ENCODE data around the gene PCBP4. TPM values are rescaled to one million over a fixed set of nuclear protein-coding genes. Genes with fewer than 3 reads are reported as not detected.

PCBP4 gene
- total RNA-seq, 1 experiment from 2014 or later, result 28.7 TPM

DNA sequence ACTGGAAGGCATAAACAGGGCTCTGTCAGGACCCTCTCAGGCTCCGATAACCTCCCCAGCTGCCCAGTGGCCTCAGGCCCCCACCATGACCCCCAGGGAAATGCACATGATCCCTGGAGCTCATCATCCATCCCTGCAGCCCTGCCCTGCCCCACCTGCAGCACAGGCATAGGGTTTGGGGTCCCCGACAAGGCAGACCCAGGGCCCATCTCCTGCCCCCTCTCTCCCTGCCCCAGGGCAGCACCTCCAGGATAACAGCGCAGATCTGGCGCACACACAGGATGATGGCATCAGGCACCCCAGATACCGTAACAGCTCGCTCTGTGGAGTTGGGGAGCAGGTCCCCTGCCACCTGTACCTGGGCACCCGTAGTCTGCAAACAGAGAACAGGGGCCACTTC lies 7.6 kb downstream of the PCBP4 start:
- H3K9me3 Mint-ChIP-seq, result no peaks in the 10 kb centered on the region
- ChIA-PET POLR2A (interaction anchor here (1.8 kb wide), 1 partner anchor 10 kb away, joined by 4 read pairs; no protein-coding TSS in a partner anchor), CTCF (no interaction called here)
- H3K27me3 Mint-ChIP-seq (ENCODE audit: low read depth), result peaks cover 22% of the 10 kb centered on the region
- DNase-seq (ENCODE audit: low spot score) (no peak), ATAC-seq (no peak)
- H3K4me3 Mint-ChIP-seq, result no peak overlapping the region
- peaks cover 11% of the 10 kb centered on the region for H3K4me1 Mint-ChIP-seq
- no peak overlapping the region for H3K27ac Mint-ChIP-seq
- TF ChIP-seq ZNF263 (CRISPR knock-in tag; IDR thresholded peaks at IDR 0.05; ENCODE audit: low read depth), result no peak
- TF ChIP-seq FOXJ3 (CRISPR knock-in tag; IDR thresholded peaks at IDR 0.05; ENCODE audit: borderline replicate concordance), result no peak
- TF ChIP-seq ZBTB21 (CRISPR knock-in tag; IDR thresholded peaks at IDR 0.05; ENCODE audit: borderline replicate concordance), result no peak
- TF ChIP-seq PRRX2 (CRISPR knock-in tag; IDR thresholded peaks at IDR 0.05), result no peak
- TF ChIP-seq SP1 (CRISPR knock-in tag; conservative IDR thresholded peaks at IDR 0.05), result no peak
- TF ChIP-seq JAZF1 (CRISPR knock-in tag; IDR thresholded peaks at IDR 0.05), result no peak
- TF ChIP-seq ZNF317 (CRISPR knock-in tag; IDR thresholded peaks at IDR 0.05; ENCODE audit: borderline replicate concordance, low read depth), result no peak
- TF ChIP-seq RORB (CRISPR knock-in tag; IDR thresholded peaks at IDR 0.05), result no peak
- TF ChIP-seq, protein P1, sequence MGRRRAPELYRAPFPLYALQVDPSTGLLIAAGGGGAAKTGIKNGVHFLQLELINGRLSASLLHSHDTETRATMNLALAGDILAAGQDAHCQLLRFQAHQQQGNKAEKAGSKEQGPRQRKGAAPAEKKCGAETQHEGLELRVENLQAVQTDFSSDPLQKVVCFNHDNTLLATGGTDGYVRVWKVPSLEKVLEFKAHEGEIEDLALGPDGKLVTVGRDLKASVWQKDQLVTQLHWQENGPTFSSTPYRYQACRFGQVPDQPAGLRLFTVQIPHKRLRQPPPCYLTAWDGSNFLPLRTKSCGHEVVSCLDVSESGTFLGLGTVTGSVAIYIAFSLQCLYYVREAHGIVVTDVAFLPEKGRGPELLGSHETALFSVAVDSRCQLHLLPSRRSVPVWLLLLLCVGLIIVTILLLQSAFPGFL (CRISPR knock-in tag; IDR thresholded peaks at IDR 0.05; ENCODE audit: borderline replicate concordance), result no peak
- no peak for TF ChIP-seq TEAD1 (CRISPR knock-in tag; IDR thresholded peaks at IDR 0.05)
- TF ChIP-seq, protein P2, sequence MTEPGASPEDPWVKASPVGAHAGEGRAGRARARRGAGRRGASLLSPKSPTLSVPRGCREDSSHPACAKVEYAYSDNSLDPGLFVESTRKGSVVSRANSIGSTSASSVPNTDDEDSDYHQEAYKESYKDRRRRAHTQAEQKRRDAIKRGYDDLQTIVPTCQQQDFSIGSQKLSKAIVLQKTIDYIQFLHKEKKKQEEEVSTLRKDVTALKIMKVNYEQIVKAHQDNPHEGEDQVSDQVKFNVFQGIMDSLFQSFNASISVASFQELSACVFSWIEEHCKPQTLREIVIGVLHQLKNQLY (CRISPR knock-in tag; IDR thresholded peaks at IDR 0.05), result no peak
- no peak for TF ChIP-seq ZNF138 (CRISPR knock-in tag; conservative IDR thresholded peaks at IDR 0.05)
- H3K36me3 Mint-ChIP-seq, result no peaks in the 10 kb centered on the region

DNA sequence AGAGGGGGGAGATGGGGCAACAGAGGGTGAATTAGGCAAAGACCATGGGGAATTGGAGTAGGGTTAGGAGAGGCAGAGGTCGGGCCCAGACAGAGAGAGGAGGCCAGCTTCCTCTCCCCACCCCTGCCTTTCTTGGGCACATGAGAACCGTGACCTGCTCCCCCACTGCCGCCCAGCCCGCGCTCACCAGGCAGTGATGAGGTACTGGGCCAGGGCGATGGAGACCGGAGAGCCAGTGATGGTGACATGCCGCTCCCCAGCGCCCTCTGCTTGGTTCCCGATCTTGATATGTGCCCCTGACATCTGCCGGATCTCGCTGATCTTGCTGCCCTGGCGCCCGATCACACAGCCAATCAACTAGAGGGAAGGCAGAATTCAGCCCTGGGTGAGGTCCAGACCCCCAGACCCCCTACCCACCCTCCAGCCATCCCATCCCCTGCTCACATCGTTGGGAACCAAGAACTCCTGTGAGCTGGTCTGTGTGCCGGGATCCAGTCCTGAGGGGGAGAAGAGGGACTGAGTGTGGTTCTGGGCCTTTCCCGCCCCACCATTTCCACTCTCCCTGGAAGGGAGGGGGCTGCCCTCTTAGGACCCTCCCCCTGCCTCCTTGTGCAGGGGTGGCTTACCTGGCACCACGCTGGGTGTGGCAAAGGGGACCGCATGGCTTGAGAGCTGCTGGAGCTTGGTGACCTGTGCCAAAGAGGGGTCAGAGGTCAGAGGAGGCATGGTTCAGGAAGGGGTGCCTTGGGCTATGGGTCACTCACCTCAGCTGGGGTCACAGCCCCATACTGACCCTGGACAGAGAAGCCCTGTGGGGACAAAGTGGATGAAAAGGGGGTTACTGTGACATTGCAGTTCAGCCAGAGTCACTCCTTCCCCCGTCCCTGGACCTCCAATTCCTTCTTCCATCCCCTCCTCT lies 8.4 kb downstream of the PCBP4 start:
- TF ChIP-seq, protein P3, sequence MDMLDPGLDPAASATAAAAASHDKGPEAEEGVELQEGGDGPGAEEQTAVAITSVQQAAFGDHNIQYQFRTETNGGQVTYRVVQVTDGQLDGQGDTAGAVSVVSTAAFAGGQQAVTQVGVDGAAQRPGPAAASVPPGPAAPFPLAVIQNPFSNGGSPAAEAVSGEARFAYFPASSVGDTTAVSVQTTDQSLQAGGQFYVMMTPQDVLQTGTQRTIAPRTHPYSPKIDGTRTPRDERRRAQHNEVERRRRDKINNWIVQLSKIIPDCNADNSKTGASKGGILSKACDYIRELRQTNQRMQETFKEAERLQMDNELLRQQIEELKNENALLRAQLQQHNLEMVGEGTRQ (CRISPR knock-in tag; IDR thresholded peaks at IDR 0.05), result no peak
- TF ChIP-seq TCF7 (CRISPR knock-in tag; IDR thresholded peaks at IDR 0.05; ENCODE audit: low read depth) (no peak), ZNF121 (CRISPR knock-in tag; IDR thresholded peaks at IDR 0.05) (no peak), EMX1 (CRISPR knock-in tag; IDR thresholded peaks at IDR 0.05) (no peak), ETV6 (CRISPR knock-in tag; IDR thresholded peaks at IDR 0.05) (no peak), GABPB1 (CRISPR knock-in tag; IDR thresholded peaks at IDR 0.05) (no peak), PRRX2 (CRISPR knock-in tag; IDR thresholded peaks at IDR 0.05) (no peak), ATF1 (CRISPR knock-in tag; IDR thresholded peaks at IDR 0.05) (no peak), GTF2I (CRISPR knock-in tag; conservative IDR thresholded peaks at IDR 0.05) (no peak)
- TF ChIP-seq, protein P1 (CRISPR knock-in tag; IDR thresholded peaks at IDR 0.05; ENCODE audit: borderline replicate concordance), result no peak
- TF ChIP-seq, protein P4, sequence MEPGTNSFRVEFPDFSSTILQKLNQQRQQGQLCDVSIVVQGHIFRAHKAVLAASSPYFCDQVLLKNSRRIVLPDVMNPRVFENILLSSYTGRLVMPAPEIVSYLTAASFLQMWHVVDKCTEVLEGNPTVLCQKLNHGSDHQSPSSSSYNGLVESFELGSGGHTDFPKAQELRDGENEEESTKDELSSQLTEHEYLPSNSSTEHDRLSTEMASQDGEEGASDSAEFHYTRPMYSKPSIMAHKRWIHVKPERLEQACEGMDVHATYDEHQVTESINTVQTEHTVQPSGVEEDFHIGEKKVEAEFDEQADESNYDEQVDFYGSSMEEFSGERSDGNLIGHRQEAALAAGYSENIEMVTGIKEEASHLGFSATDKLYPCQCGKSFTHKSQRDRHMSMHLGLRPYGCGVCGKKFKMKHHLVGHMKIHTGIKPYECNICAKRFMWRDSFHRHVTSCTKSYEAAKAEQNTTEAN (CRISPR knock-in tag; IDR thresholded peaks at IDR 0.05), result no peak
- H3K36me3 Mint-ChIP-seq, result no peaks in the 10 kb centered on the region
- H3K4me3 Mint-ChIP-seq, result no peak overlapping the region
- H3K27ac Mint-ChIP-seq, result no peak overlapping the region
- peaks cover 5% of the 10 kb centered on the region; the same call in 1 of the 2 replicates for H3K4me1 Mint-ChIP-seq
- H3K27me3 Mint-ChIP-seq (ENCODE audit: low read depth), result peaks cover 29% of the 10 kb centered on the region
- H3K9me3 Mint-ChIP-seq, result no peaks in the 10 kb centered on the region
- DNase-seq (ENCODE audit: low spot score) (no peak), ATAC-seq (no peak)
- ChIA-PET POLR2A (no interaction called here), CTCF (interaction anchor here (2.9 to 3.1 kb wide), 2 partner anchors 15 to 24 kb away, joined by 8 to 21 read pairs; partner anchors contain the start of genes ABHD14A, ABHD14B and ACY1)
